D341Med (cell line): ENCODE measurements around the gene PIP4P1.
"Not testable (repeated sequence)": the region's sequence is repeated elsewhere in the genome, so short reads cannot be mapped to it uniquely, and the experiment has no call there.

Experiments
- DNase-seq: peaks from one replicate; pipeline ENCODE4 v3.0.0; 2012; ENCODE audit warnings: low spot score

The PIP4P1 gene

GRCh38 chr14:20476776-20477175 lies 15.5 kb upstream of the PIP4P1 start:
- no peak for DNase-seq

GRCh38 chr14:20472536-20473169 lies 11.4 kb upstream of the PIP4P1 start:
- no peak for DNase-seq

GRCh38 chr14:20470603-20470901 lies 9.3 kb upstream of the PIP4P1 start:
- DNase-seq = no peak

DNA sequence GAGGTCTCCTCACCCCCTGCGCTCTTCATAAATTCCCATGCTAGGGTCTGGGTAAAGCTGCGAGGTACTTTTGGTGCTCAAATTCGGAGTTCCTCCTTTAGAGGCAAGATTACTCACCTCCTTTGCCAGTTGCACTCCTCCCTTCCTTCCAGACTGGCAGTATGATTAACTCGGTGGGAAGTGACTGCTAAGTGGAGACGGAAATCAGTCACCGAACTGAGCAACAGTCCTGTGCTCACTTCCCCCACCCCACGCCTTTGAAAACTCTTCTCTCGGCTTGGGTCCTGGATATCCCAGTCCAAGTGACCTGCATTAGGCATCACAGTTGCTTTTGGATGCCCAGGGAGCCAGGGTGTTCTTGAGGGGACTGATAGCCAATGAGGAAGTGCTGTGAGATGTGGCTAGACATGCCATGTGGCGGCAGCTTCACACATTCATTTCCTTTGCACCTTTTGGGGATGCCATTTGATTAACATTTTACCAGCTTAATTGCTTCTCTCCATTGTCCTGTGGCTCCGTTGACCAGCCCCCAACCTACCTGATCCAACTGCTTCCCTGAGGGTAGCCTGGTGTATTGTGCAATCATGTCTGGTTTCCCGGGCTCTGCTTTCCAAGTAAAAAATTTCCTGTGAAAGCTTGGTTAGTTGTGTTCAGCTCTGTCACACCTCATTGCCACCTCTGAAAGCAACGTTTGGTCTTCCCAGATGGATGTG lies 8.8 kb upstream of the PIP4P1 start:
- peak; percentile 50 for DNase-seq

DNA sequence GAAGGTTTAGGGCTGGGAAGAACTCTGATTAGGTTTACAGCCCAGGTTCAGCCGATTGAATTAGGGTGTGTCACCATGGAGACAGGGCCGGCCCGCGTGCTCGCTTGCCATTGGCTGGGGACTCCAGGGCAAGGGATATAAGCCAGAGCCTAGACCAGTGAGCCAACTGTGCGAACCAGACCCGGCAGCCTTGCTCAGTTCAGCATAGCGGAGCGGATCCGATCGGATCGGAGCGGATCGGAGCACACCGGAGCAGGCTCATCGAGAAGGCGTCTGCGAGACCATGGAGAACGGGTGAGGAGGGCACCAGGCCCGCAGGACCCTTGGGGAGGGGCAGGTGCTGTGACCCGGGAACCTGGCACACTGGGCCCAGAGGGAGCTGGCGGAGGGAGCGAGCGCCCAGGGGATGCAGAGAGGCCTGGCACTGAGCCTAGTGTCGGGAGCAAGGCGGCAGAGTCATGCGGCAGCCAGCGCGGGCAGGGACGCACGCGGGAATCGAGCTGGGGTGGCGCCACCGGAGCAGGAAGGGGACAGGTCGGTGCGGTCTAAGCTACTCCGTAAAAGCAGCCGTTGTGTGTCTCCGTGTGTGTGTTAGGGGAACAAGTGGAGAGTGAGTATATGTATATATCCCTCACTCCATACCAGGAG lies 8.1 kb upstream of the PIP4P1 start, which contains the start of gene PNP:
PNP (plus strand) TSS at position 165 of the 648 bp plus-strand sequence; CDS start at position 284, 119 bp downstream.
- peak; percentile 96 for DNase-seq

- DNase-seq = peak; percentile 37
These were observed 7.6 kb upstream of the PIP4P1 start for GRCh38 chr14:20468764-20469241.

- DNase-seq = no peak
These were observed 593 bp downstream of the PIP4P1 start for GRCh38 chr14:20460458-20461224.

DNA sequence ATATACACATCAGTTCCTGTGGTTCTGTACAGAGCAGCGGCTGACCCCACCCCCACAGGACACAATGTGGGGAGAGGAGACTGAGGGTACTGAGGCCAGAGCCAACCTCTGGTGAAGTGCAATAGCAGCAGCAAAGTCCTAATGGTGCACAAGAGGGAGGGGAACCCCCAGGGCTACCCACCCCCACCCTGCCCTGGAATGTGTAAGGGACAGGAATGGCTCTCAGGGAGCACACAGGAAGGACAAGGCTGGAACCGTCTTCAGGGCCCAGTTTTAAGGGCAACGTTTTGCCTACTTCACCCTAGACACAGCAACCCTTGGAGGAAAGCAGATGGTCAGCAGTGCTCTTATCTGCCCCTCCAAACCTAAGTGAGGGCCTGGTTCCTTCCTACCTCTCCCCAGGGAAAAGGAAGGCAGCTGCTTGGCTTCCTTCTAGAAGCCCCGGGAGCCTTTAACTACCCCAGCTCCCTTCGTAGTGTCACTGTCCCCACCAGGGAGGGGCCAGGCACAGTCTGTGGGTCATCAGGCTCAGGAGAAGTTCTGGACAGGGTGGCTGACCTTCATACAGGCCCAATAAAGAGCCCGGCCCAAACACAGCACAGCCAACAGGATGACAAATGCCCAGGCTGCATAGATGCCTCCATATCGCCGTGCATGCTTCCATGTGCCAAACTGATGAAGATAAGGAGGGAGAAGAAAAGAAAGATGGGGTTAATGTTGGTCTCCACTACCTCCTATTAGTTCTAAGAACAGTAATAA lies 3.0 kb downstream of the PIP4P1 start:
- DNase-seq = no peak

DNA sequence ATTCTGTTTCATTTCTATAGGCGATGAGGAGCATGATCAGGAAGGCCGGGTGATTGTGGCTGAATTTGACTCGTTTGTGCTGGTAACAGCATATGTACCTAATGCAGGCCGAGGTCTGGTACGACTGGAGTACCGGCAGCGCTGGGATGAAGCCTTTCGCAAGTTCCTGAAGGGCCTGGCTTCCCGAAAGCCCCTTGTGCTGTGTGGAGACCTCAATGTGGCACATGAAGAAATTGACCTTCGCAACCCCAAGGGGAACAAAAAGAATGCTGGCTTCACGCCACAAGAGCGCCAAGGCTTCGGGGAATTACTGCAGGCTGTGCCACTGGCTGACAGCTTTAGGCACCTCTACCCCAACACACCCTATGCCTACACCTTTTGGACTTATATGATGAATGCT lies 4.3 kb downstream of the PIP4P1 start:
- no peak for DNase-seq

DNA sequence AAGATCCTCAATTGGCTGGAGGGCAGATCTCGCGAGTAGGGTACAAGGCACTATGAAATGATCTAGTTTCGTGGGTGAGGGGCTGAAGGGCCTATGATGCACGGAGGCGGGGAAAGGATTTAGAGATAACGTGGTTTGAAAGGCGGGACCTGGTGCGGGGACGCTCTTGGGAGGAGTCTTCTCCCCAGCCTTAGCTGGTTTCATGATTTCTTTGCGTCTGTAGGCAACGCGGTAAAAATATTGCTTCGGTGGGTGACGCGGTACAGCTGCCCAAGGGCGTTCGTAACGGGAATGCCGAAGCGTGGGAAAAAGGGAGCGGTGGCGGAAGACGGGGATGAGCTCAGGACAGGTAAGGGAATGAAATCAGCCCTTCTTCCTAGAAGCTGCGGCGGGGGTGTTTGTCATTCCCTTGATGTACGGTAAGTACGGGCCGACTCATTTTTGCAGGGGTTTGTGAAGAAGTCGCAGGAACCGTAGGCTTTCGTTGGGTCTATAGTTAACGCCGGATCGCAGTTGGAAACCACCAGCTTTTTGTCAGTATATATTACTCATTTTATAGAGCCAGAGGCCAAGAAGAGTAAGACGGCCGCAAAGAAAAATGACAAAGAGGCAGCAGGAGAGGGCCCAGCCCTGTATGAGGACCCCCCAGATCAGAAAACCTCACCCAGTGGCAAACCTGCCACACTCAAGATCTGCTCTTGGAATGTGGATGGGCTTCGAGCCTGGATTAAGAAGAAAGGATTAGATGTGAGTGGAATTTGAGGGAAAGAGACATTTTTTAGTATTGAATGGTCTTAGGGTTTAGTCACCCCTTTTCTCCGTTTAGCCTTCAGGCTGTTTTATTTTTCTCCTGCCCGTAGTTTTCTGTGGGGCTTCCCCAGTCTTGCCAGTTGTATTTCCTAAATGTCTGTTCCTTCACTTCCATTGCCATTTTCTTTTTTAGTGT lies 5.6 kb downstream of the PIP4P1 start:
- DNase-seq = peak; percentile 82

GRCh38 chr14:20454516-20455354 lies 6.5 kb downstream of the PIP4P1 start, which contains the start of the genes APEX1 and OSGEP:
APEX1 (plus strand) TSS chr14:20455226; CDS start chr14:20455646, 420 bp downstream.
OSGEP (minus strand) TSS chr14:20454812; CDS start chr14:20454683, 129 bp downstream.
- DNase-seq = peak; percentile 94

GRCh38 chr14:20452831-20453230 lies 8.4 kb downstream of the PIP4P1 start:
- DNase-seq = not testable (repeated sequence)

DNA sequence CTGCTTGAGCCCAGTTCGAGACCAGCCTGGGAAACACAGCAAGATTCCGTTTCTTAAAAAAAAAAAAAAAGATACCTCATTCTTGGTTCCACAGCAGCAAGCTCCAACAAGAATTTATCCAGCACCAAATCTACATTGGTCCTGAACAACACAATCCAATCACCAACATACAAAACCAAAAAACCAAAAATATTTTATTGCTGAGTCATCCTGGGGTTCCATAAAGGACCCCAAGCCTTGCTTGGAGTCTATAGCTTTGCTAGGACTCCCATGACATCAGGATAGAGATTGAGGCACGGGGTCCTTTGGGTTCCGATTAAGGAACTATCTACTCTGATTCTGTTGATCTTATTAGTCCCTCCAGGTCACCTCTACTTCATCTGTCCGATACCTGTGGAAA lies 14.3 kb downstream of the PIP4P1 start:
- DNase-seq = no peak

DNA sequence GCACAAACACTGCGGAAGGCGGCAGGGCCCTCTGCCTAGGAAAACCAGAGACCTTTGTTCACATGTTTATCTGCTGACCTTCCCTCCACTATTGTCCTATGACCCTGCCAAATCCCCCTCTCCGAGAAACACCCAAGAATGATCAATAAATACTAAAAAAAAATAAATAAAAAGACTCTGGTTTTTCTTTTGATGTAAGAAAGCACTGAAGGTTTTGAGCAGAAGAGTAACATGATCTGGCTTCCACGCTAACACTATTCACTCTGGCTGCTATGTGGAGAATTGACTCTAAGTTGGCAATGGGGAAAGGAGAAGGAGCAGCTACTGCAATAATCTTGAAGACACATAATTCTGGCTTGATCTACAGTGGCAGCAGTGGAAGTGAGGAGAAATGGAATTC lies 17.6 kb downstream of the PIP4P1 start:
- not testable (repeated sequence) for DNase-seq

- DNase-seq = no peak
These were observed 19.8 kb downstream of the PIP4P1 start for GRCh38 chr14:20441461-20441860.

- DNase-seq = no peak
These were observed 20.4 kb downstream of the PIP4P1 start for GRCh38 chr14:20440882-20441281.

DNA sequence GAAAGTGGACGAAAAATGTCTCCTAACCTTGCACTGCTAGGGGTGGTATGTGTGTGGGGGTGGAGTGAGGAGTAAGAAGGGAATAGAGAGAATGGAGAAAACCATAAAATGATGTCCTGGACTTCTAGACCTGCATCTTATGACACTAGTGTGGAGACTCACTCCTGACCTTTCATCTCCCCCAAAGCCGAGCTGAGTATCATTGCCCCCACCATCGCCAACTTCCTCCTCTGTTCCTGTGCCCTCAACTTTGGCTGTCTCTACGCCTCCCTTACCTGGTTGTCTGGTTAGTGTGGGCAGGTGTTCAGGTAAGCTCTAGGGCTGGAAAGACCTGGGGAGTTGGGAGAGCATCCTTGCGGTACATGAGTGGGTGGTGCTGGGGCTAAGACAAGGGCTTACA lies 20.8 kb downstream of the PIP4P1 start:
- no peak for DNase-seq

- DNase-seq = no peak
These were observed 22.6 kb downstream of the PIP4P1 start for GRCh38 chr14:20438664-20439063.

DNA sequence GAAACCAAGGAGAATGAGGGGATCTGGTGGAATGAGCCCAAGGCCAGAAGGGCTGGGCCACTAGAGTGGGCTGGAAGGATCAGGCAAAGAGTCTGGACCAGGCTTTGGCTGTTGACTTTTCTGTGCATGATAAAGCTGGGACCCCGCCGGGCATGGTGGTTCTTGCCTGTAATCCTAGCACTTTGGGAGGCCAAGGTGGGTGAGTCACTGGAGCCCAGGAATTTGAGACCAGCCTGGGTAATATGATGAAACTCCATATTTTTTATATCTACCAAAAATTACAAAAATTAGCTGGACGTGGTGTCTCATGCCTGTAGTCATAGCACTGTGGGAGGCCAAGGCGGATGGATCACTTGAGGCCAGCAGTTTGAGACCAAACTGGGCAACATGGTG lies 24.9 kb downstream of the PIP4P1 start:
- DNase-seq = no peak
